NCI-H1694 treated with DMSO at 0.1 percent for 48 hours (cell line): ENCODE data around the gene MEIS2.

Experiments
- DNase-seq: peaks from one replicate; lab custom pipeline; 2025; lab: John Stamatoyannopoulos, UW

Gene MEIS2

DNA sequence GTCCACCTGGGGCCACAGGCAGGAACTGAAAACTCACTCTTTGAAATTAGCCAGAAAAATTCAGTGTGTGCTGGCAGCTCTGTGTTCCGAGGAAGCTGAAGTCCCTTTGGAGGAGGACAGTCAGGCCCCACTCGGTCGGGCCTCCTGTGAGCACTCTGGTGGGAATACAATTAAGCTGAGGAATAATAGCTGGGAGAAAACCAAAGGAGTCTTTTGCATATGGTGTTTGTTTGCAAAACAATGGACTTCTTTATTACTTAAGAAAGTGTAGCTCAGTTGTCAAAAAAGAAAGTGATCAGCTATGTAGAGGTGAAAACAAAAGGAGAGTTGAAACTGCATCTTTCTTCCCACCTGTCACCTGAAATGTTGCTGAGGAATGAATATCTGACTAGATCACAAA lies 202.5 kb downstream of the MEIS2 start:
- DNase-seq = no peak

DNA sequence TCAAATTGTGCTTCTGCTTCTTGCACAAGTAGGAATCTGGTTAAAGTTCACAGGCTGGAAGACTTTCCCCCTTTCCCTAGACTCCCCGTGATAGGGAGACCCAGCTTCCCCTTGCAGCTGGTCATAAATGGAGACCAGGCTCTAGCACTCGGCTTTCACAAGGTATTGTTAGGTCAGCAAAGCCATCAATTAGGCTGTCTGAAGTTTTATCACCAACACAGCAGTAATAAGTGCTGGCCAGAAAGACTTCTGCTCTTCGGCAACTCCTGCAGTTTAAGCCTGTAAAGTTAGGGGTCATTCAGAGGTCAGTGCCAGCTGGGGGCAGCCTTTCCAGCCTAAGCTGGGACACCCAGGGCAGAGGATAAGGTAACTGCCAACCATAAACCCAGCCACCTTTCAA lies 203.4 kb downstream of the MEIS2 start:
- no peak for DNase-seq

DNA sequence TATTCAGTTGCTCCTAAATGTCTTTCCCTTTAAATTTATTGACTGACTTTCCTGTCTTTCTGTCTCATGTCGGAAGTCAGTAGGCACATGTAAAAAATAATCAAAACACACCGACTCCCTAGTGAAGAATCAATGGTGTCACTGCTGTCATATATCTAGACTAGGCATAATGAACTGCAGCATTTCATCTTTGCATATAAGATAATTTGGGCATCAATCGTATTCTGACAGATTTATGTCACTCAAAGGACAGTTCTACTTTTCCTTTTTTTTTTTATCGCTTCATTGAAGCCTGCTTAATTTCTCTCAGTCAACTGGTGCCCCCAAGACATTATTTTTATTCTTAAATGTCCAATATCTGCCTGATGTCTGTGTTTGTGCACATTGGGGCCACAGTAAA lies 206.3 kb downstream of the MEIS2 start:
- no peak for DNase-seq

DNA sequence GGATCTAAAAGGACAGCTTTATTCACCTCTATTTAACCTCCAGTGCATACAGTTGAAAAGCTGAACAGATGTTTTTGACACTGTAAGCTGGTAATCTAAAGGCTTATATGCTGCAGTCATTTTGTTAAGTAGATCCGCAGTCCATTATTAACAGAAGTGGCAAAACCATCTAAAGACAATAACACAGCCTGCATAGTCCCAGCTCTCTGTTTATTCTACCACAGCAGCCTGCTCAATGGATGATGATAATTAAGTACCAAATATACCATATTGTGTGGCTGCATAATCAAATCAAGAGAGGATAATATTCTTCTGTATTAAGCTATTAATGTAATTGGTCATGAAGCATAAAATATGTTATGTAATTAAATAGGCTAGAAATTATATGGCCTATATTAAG lies 207.1 kb downstream of the MEIS2 start:
- DNase-seq = peak; percentile 1

DNA sequence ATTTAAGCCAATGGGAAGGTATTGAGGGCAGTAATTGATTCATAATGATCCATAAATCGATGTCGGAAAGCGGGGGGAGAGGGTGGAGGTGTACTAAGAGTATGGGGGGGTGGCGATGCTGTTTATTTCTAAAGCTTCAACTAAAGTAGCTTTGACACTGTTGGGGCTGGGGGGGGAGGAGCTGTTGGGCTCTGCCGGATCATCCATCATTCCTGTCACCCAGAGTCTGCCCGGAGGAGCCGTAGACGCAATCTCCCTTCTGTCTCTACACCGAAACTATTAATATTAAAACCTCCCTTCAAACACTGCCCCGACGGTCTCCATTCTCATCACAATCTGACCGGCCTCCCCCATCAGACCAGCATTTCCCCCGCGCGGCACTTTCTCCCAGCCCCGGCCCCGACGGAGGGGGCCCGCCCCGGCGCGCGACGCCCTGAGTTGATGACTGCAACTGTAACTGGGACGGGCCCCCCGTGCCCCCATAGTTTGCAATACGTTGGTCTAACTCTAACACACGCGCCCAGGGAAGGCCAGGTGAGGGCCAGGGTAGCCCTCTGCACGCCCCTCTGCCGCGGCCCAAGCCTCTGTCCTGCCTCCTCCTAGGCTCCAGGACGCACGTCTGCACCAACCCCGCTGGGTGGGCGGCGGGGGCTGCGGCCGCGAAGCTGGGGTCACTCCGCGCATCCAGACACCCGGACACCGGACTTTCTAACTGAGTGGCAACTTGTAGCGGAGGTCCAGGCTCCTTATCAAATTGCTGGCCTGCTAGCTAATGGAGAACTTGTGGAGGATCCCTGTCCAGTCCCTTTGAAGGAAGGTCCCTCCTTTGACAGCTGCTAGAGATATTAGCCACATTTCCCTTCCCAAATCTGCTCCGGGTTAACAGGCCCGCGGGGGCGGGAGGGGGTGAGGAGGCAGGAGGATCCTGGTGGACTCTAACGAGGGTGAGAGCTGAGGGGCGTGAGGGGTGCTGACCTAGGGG lies 212.0 kb downstream of the MEIS2 start:
- DNase-seq = no peak

DNA sequence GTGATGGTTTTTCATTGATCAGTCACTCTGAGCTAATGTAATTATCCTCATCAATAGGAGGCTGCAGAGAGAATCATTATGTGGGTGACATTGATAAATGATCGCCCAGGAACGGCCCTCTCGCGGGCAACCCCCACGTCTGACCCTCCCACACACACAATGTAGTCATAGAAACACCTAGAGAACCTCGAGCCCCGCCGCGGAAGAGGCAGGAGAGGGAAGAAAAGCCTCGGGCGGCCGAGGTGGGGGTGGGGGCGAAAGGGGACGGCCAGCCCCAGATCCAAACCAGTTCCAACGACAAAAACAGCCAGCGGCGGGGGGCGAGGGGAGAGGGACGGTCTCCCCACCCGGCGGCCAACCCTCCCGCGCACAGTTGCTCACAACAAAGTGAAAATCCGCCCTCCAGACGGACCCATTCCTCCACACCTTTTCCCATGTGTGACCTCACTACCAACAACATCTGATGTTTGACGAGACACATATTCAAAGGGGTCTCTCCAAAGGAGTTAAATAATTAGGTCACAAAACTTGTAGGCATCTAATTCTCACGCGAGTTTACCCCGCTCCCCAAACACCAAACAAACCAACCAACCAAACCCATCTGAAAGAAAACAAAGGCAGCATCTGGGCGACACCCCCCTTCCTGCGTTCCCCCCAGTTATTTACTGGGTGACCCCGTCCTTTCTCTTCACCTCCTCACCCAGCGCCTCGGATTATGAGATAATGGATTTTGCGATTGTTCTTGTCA lies 213.0 kb downstream of the MEIS2 start:
- no peak for DNase-seq

DNA sequence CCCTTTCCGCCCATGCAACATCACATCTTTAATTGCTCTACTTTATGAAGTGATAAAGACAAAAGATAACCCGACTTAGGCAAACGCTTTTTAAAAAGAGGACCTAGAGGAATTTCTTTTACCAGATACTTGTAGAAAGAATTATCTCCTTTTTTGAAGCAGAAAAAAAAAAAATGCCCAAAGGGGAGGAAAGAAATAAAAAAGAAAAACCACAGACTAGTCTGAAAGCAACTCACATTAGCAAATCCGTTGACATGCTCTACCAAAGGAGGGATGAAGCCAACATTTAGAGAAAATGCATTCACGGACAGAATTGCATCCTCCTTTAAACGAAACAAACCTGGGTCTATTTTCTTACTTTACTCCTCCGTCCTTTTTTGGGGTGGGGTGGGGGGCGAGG lies 213.6 kb downstream of the MEIS2 start:
- DNase-seq = no peak

DNA sequence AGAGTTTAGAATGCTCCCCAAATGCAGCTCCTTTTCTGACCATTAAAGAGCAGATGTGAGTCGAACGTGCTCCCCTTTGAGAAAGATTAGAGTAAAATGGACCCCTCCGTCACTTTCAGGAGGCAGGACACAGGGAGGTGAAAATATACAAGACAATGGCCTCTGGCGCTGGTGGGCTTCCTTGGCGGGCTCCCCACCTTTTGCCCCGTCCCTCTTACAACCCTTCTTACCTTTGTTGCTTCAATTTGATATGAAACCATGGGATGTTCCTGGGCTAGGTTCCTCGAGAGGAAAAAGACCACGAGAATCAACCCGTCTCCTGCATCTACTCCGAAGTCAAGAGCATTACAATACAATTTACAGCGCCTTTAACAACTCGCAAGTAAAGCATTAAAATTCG lies 214.2 kb downstream of the MEIS2 start:
- DNase-seq = no peak

DNA sequence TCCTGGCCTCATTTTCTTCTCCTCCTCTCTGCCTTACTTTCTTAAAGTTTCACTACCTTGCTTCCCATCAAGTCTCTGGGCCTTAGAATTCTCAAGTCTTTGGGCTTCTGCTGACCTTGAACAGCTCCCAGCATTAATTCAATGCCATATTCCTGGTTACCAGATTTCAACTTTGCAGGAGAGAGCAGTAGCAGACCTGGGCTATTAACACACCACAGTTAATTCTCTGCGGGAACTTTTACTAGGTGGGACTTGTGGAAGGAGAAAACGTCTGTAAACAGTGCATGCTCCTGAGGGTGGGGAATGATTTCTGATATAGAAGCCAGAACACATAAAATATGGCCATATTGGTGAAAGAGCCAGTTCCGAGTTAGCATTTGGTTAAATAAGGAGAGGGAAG lies 214.6 kb downstream of the MEIS2 start:
- DNase-seq = no peak

DNA sequence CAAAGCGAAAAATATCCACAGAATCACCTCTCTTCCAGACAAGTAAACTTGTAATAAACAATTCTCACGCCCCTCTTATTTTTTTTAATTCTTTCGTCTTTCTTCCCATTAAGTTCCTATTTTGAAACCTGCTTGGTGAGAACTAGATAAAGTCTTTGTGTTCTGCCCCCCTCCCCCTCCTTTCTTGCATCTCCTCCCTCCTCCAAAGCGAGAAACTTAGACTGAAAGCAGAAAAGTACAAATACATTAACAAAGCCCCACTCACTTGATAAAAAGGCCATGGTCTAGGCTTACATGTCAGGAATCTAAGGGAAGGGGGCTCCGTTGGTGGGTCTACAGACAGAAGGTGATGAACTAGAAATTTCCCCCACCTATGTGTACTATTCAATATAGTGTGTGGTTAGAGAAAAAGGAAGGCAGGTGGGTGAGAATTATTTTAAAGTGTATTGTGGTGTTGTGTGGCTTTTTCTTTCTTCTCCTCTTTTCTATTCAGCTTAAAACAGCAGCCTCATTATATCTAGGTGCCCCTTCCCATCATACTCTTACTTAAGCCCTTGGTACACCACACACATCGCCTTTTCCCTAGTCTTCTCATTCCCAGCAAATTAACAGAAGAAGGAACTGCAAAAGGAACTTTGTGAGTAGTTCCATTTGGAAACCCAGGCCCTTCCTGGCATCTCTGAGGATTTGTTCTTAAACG lies 215.3 kb downstream of the MEIS2 start:
- DNase-seq = no peak

DNA sequence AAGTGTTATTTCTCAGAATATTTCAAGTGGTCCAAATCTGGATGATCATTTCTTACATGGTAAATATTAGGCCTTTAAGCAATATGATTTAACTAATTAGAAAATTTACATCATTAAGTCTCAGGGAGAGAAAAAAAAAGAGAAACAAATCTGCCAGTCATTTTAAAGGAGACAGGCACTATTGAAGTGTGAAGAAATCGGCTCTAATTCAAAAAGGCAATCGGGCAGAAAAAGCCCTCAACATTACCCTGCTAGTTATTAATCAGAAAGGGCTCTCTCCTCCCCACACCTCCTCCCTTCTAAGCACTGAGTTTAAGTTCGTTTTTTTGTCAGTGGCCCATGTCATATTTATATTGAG lies 215.9 kb downstream of the MEIS2 start:
- peak; percentile 26 for DNase-seq

DNA sequence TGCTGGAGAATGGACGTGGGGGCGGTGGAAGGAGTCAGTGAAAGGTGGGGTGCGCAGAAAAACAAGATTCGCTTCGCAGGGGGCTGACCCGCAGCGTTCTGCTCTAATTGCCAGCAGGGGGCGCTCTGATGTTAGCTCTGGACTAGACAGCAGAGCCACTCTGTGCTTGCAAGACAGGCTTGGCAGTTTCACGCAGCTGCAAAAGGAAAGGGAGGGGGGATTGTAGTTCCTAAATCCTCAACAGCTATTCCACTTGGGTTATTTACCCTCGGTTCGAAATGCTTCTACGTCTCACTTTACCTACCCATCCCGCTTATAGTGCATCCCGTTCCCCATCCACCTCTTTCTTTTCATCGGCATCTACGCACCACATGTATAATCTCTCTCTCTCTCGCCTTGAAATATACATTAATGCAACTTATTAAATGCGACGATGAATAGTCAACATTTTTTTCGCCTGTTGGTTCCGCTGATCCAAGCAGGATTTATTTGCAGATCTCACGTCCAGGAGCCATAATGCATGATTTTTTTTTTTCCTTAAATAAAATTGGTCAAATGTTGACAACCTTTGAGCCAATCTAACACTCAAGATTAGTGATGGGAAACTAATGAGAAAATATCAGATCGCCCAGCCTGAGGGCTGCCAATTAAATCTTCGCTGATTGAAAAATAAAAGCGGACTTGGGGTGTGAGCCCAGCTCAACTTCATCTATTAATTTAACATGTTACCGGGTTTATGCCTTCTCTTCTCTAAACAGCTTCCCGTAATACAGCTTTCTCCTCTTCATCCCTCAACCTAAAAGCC lies 216.4 kb downstream of the MEIS2 start:
- peak; percentile 85 for DNase-seq

DNA sequence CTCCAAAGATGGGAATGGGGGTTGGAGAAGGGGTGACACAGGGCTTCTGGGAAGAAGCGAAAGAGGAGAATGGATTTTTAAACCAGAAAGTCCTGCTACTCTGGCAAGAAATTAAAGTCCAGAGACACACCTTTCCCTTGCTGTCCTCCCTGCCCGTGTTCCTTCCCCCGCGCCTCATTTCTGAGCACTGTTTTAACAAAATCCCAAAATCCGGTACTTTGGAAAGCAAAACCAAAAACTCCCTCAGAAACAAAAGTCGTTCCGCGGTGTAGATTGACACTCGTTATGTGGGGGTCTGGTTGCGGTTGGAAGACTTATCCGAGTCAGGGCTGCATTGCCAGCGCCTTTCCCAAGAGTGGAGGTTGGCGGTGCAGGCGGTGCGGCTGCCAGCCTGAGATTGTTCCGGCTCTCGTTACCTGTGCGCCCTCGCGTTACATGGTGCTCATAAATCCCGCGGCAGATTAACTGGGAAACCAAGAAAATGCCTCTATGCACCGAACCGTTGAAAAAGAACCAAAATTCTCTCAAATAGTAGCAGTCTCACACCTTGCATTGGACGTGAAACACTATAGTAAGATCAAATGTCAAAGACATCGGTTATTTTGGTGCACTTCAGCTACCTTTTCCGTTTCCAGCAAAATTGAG lies 217.7 kb downstream of the MEIS2 start:
- DNase-seq = no peak

DNA sequence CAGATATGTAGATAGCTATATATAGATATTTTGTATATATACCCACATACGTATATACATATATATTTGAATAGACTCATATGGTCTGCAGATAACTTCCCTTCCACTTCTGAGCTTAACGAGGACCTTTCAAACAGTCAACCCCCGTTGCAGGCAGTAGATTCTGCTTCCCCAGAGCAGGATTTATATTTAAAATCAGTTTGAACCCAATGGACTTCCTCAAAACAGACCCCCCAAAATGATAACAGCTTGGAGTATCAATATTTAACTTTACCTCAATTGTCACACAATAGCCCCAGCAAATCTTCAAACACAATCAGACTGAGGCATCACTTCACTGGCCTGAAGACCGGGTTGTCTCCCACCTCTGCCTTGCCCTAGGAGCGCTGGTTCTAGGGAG lies 218.3 kb downstream of the MEIS2 start:
- no peak for DNase-seq

DNA sequence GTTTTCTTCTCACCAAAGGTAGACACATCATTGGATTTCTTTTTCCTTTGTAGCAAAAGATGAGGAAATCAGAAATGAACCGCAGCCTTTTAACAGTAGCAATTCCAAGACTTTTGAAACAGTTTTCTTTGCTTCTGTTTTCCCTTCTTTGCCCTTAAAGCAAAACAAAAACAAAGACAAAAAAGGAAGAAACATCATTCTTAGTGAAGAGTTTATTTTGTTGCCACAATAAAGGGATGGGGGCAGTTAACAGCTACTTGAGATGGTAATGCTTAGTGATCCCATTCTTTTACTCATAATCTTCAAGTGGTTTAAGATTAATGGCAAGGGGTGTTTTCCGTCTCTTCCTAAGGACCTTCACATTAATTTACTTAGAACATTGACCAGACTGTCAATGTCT lies 218.8 kb downstream of the MEIS2 start:
- DNase-seq = no peak

DNA sequence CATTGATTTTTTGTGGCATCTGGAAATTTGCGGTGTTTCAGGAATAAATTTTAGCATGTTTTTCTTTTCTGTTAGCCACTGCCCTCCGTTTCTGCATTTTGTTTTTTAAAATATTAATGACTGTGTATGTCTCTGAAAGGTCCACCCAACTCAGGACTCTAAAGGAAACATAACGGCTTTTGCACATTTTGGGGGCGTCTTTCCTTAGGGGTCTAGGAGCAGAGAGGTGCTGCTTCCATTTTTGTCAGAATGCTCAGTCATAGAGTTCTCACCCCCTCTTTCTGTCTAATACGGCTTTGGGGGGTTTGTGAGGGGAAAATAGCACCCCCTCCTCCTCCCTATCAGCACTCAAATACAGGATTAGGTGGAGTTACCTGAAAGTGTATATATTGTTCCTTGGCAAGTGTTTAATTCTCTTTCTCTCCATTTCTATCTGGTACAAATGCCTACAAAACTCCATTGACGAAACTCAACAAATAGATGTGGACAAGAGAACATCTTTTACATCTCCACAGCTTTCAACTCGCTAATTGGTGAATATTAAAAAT lies 219.4 kb downstream of the MEIS2 start:
- DNase-seq = no peak

DNA sequence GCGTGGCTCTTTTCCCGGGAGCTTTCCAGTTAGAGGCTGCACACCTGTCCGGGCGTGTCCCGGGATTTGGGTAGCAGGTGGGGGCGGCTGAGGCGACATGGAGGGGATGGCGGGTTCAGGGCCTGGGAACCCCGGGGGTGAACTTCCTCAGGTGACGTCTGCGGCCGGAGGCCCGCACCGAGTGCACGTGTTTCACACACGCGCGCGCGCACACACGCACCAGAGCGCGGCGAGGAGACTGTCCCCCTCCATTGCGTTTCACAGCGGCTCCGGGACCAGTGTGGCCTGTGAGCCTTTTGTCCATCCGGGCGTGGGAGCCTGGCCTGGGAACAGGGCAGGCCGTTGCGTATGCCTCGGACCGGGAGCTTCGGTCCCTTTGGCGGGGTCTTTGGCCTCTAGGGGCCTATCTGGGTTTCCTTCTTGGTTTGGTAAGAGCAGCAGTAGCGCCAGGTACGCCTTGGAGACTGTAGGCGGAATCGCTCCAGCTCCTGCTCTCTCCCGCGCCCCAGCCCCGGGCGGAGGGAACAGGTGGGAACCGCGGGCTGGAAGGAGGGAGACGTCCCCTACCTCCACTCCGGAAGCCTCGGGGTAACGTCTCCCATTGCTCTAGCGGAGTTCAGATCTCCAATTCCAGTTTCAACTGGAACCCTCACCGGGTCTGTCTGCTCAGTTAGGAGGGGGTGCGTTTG lies 220.0 kb downstream of the MEIS2 start:
- no peak for DNase-seq

DNA sequence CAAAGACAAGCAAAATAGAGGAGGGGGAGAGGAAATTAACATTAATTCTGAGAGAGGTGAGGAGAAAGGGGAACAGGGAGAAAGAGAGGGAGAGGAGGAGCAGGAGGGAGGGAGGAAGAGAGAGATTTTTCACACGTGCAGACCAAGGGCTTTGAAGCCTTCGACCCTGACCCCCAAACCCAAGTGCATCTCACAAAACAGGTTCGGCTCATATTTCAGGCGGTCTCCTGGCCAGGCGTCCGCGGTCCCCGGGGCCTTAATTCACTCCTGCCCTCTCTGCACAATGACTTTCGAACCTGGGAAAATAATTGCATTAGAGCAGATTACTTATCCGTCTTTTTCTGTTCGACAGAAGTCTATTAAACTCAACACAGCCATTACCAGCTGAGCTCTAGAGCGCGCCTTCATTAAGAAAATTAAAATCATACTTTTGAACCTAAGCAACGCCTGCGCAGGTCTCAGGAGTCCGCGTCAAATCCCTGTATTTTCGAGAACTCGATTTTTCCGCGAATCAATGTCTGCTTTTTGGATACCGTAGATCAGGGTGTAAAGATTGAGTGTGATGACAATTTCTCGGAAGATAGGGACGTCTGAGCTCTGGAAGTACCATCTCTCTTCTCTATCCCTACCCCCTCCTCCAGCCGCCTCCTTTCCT lies 220.7 kb downstream of the MEIS2 start:
- DNase-seq = no peak

DNA sequence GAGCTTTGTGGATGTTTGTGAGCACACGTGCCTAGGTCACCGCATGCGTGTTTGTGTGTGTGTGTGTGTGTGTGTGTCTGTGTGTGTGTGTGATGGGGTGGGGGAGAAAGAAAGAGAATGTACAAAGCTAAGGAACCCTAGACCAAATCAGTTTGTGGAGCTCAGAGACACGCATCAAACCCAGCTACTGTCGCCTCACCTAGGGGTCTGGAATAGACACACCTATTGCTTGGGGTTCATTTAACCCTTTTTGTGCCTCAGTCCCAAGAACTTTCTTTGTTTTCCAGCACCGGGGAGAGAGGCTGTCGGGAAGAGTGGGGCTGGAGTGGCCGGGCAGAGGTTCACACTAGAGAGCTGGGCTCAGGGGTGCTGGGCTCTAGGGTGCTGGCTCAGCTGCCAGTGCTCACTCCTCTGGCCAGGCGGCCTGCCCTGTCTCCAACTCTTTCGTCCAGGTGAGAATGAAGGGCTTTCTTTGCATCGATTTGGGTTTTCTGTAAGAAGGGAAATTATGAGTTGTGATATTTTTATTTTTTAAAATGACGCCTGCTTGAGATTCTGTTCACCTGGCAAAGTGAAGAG lies 221.6 kb downstream of the MEIS2 start:
- no peak for DNase-seq
